HEK293 (cell line): ENCODE data around the gene DTHD1.

ENCODE experiments used
- ZNF184 ChIP-seq: fragments of 450-650 bp; IDR thresholded peaks from 2 replicates; pipeline ENCODE4 v1.5.1; 2018; ENCODE audit warnings: missing biosample characterization, mild to moderate bottlenecking, missing genetic modification characterization
- ZNF223 ChIP-seq: fragments of 450-650 bp; formaldehyde crosslinking; IDR thresholded peaks from 2 replicates; pipeline ENCODE4 v1.5.1; 2016; ENCODE audit warnings: missing biosample characterization, missing genetic modification characterization
- ZNF350 ChIP-seq: fragments of 450-650 bp; formaldehyde crosslinking; IDR thresholded peaks from 2 replicates; pipeline ENCODE4 v1.5.0; 2017; ENCODE audit warnings: missing biosample characterization, mild to moderate bottlenecking, missing genetic modification characterization
- ZNF768 ChIP-seq: fragments of 450-650 bp; formaldehyde crosslinking; IDR thresholded peaks from 2 replicates; pipeline ENCODE4 v1.5.1; 2018; ENCODE audit warnings: missing biosample characterization, mild to moderate bottlenecking, missing genetic modification characterization

DNA sequence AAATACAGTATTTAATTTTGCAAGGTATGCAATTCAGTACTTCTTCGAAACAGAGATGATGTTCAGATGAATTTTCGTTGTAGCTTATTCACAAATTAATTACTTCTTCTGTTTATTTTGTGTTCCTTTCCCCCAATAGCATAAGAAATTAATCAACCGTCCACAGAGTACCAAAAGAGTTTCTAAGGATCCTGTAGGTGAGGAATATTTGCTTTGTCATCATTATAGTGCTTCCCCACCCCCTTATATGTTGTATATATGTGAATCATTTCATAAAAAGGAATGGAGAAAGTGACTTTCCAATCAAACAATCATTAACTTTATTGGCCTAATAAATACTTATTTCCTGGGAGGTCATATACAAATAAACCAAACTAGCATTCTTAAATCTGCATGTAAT is 57.6 kb downstream of the DTHD1 start:
- TF ChIP-seq ZNF350 (tag by site-specific recombination) (no peak), ZNF768 (no peak), ZNF184 (tag by site-specific recombination) (no peak), ZNF223 (tag by site-specific recombination) (no peak)
